CD14-positive monocyte (primary cell): ENCODE results near the gene NRSN2. TPM values are rescaled to one million over a fixed set of nuclear protein-coding genes. Genes with fewer than 3 reads are reported as not detected.

Experiments
- DNase-seq, 3 donors: peaks; one replicate each; pipeline ENCODE4 v3.0.0-alpha.2; 2011 to 2022
- H2AFZ ChIP-seq: 2 replicates; pipeline ENCODE4 v1.6.0; 2012; ENCODE audit warnings: mild to moderate bottlenecking, low read depth, low read length, inconsistent platforms; ENCODE audit not compliant: insufficient read depth, poor library complexity, severe bottlenecking
- H3K27ac ChIP-seq, 2 donors: 1 replicate in 1 of 2; 2 replicates in 1 of 2; pipeline ENCODE4 v1.5.1; 2012 to 2013; ENCODE audit warnings: low read length in 2 of 2, control low read depth in 1 of 2, inconsistent platforms in 1 of 2, low read depth in 1 of 2, mild to moderate bottlenecking in 1 of 2
- H3K27me3 ChIP-seq, 2 donors: one replicate each; pipeline versions ENCODE4 v1.6.0 to v1.6.1; 2011 to 2013; ENCODE audit warnings: low read length in 2 of 2; ENCODE audit not compliant: control insufficient read depth in 2 of 2, insufficient read depth in 2 of 2
- H3K36me3 ChIP-seq, 2 donors: replicated peaks in 1 of 2; 1 replicate in 1 of 2; 2 replicates in 1 of 2; pipeline versions ENCODE4 v1.5.1 to v1.6.1; 2012 to 2013; ENCODE audit warnings: low read length in 2 of 2, control low read depth in 1 of 2, inconsistent platforms in 1 of 2, mild to moderate bottlenecking in 1 of 2; ENCODE audit not compliant: insufficient read depth in 2 of 2, control insufficient read depth in 1 of 2
- H3K4me1 ChIP-seq, 2 donors: 1 replicate in 1 of 2; 2 replicates in 1 of 2; pipeline versions ENCODE4 v1.5.1 to v1.6.1; 2012 to 2013; ENCODE audit warnings: low read length in 2 of 2, control low read depth in 1 of 2, inconsistent platforms in 1 of 2, mild to moderate bottlenecking in 1 of 2, moderate library complexity in 1 of 2; ENCODE audit not compliant: insufficient read depth in 2 of 2, control insufficient read depth in 1 of 2
- H3K4me2 ChIP-seq: replicated peaks from 2 replicates; pipeline ENCODE3; 2012; ENCODE audit warnings: low read length, moderate library complexity, mild to moderate bottlenecking; ENCODE audit not compliant: poor library complexity, severe bottlenecking; ENCODE audit errors: extremely low read depth
- H3K4me3 ChIP-seq, 3 experiments: fragments of 200-600 bp in 1 of 3; sonication (generic) in 1 of 3; replicated peaks in 1 of 3; 1 replicate in 2 of 3; 2 replicates in 1 of 3; pipeline ENCODE4 v1.5.1; 2011 to 2013; ENCODE audit warnings: low read length in 3 of 3, mild to moderate bottlenecking in 3 of 3, control low read depth in 2 of 3, low read depth in 2 of 3, inconsistent platforms in 1 of 3, moderate library complexity in 1 of 3
- H3K79me2 ChIP-seq: 2 replicates; pipeline ENCODE4 v1.6.0; 2012; ENCODE audit warnings: mild to moderate bottlenecking, control low read depth, inconsistent platforms, low read length, moderate library complexity; ENCODE audit not compliant: insufficient read depth
- H3K9ac ChIP-seq: 2 replicates; pipeline ENCODE4 v1.6.0; 2017; ENCODE audit warnings: low read length, mild to moderate bottlenecking; ENCODE audit not compliant: insufficient read depth, poor library complexity, severe bottlenecking
- H3K9me3 ChIP-seq, 2 donors: replicated peaks in 1 of 2; 1 replicate in 1 of 2; 2 replicates in 1 of 2; pipeline versions ENCODE4 v1.5.1 to v1.6.1; 2012 to 2013; ENCODE audit warnings: low read length in 2 of 2, control low read depth in 1 of 2; ENCODE audit not compliant: control insufficient read depth in 1 of 2, insufficient read depth in 1 of 2
- H4K20me1 ChIP-seq: 2 replicates; pipeline ENCODE4 v1.6.0; 2012; ENCODE audit warnings: mild to moderate bottlenecking, low read length, control low read depth, moderate library complexity; ENCODE audit not compliant: insufficient read depth
- H3K27ac Mint-ChIP-seq, 7 donors: one replicate each; pipeline ENCODE4 v1.8.0; 2020; ENCODE audit warnings: mild to moderate bottlenecking in 7 of 7, mixed read lengths in 7 of 7, moderate library complexity in 6 of 7, inconsistent platforms in 2 of 7
- H3K27me3 Mint-ChIP-seq, 3 donors: one replicate each; pipeline ENCODE4 v1.8.0; 2021 to 2022; ENCODE audit warnings: low read depth in 3 of 3, mild to moderate bottlenecking in 3 of 3, mixed read lengths in 3 of 3, moderate library complexity in 3 of 3, inconsistent platforms in 1 of 3
- H3K36me3 Mint-ChIP-seq, 2 donors: one replicate each; pipeline ENCODE4 v1.8.0; 2020; ENCODE audit warnings: mixed read lengths in 2 of 2, inconsistent platforms in 1 of 2, mild to moderate bottlenecking in 1 of 2
- H3K4me1 Mint-ChIP-seq: one replicate; pipeline ENCODE4 v1.8.0; 2020; ENCODE audit warnings: mild to moderate bottlenecking, mixed read lengths
- H3K4me3 Mint-ChIP-seq, 2 donors: one replicate each; pipeline ENCODE4 v1.8.0; 2020; ENCODE audit warnings: mild to moderate bottlenecking in 2 of 2, mixed read lengths in 2 of 2, moderate library complexity in 1 of 2
- H3K9me3 Mint-ChIP-seq, 7 donors: one replicate each; pipeline ENCODE4 v1.8.0; 2020 to 2022; ENCODE audit warnings: mixed read lengths in 7 of 7, mild to moderate bottlenecking in 6 of 7, moderate library complexity in 6 of 7, inconsistent platforms in 2 of 7
- WGBS: methylation state at CpG from one replicate; pipeline ENCODE4 v1.1.5; 2013; ENCODE audit warnings: missing lambda C conversion rate; ENCODE audit not compliant: insufficient coverage; 5-methylcytosine and 5-hydroxymethylcytosine counted together
- intact Hi-C, 2 donors: fragments of 100-400 bp; cut with micrococcal nuclease; formaldehyde crosslinking; loops; one replicate each; pipeline versions ENCODE4 v1.15.0 to v1.15.1; 2023
- polyA plus RNA-seq, 3 donors: library from polyadenylated mRNA; depleted of rRNA in 1 of 3; unstranded in 2 of 3; stranded (reverse) in 1 of 3; fragments of 300-500 nt in 2 of 3; fragments of >200 nt in 1 of 3; fragmentation: Illumina TruSeq in 2 of 3; gene quantifications; 1 replicate in 2 of 3; 2 replicates in 1 of 3; pipeline ENCODE4 v1.2.3, GENCODE V29; 2012 to 2021
- TF ChIP-seq, protein P1 (sequence below): fragments of 200-600 bp; IDR thresholded peaks from one replicate; pipeline ENCODE4 v1.8.0; 2022; ENCODE audit warnings: antibody characterized with exemption, mild to moderate bottlenecking

NRSN2 gene
- polyA plus RNA-seq, 3 donors: 0.09 to 0.73 (median 0.56) TPM

DNA sequence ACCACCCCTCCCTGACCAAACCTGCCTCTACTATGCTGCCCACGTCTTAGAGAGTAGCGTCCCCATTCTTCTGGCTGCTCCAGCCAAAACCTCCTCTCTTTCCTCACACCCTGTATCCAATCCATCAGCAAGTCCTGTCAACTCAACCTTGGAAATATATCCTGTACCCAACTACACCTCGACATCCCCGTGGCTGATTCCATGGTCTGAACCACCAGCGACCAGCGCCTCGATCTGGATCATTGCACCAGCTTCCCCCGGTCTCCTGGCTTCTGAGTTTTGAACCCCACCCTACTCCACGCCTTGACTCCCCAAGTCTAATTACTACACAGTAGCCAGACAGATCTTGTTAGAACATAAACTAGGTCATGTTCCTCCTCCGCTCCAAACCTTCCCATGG is 9.8 kb downstream of the NRSN2 start:
- no peaks in the 10 kb centered on the region for H3K9me3 ChIP-seq
- H3K79me2 ChIP-seq: no peaks in the 10 kb centered on the region
- H3K27ac ChIP-seq: no peak overlapping the region
- H3K4me2 ChIP-seq: no peak overlapping the region
- H3K27me3 ChIP-seq: no peaks in the 10 kb centered on the region
- H3K36me3 ChIP-seq: no peaks in the 10 kb centered on the region
- no peak overlapping the region for H3K9ac ChIP-seq
- Mint-ChIP-seq H3K27ac (no peak overlapping the region), H3K36me3 (no peaks in the 10 kb centered on the region), H3K9me3 (peaks cover 0 to 4% (median 0%) of the 10 kb centered on the region in 7 donors), H3K27me3 (peaks cover 0 to 7% (median 2%) of the 10 kb centered on the region in 3 donors), H3K4me3 (no peak overlapping the region), H3K4me1 (peaks cover 7% of the 10 kb centered on the region)
- H2AFZ ChIP-seq: no peak overlapping the region
- 96% methylated on average over 10 of the region's 10 CpGs for whole genome bisulfite sequencing
- no peaks in the 10 kb centered on the region for H3K4me1 ChIP-seq
- no peaks in the 10 kb centered on the region for H4K20me1 ChIP-seq
- intact Hi-C loops: loop anchor here in 1 of 2 donors (10.0 kb wide), 1 partner anchor 48 kb away; the partner anchor contains the start of gene RBCK1
- DNase-seq: no peak
- no peak overlapping the region for H3K4me3 ChIP-seq
- TF ChIP-seq, protein P1, sequence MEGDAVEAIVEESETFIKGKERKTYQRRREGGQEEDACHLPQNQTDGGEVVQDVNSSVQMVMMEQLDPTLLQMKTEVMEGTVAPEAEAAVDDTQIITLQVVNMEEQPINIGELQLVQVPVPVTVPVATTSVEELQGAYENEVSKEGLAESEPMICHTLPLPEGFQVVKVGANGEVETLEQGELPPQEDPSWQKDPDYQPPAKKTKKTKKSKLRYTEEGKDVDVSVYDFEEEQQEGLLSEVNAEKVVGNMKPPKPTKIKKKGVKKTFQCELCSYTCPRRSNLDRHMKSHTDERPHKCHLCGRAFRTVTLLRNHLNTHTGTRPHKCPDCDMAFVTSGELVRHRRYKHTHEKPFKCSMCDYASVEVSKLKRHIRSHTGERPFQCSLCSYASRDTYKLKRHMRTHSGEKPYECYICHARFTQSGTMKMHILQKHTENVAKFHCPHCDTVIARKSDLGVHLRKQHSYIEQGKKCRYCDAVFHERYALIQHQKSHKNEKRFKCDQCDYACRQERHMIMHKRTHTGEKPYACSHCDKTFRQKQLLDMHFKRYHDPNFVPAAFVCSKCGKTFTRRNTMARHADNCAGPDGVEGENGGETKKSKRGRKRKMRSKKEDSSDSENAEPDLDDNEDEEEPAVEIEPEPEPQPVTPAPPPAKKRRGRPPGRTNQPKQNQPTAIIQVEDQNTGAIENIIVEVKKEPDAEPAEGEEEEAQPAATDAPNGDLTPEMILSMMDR: no peak

DNA sequence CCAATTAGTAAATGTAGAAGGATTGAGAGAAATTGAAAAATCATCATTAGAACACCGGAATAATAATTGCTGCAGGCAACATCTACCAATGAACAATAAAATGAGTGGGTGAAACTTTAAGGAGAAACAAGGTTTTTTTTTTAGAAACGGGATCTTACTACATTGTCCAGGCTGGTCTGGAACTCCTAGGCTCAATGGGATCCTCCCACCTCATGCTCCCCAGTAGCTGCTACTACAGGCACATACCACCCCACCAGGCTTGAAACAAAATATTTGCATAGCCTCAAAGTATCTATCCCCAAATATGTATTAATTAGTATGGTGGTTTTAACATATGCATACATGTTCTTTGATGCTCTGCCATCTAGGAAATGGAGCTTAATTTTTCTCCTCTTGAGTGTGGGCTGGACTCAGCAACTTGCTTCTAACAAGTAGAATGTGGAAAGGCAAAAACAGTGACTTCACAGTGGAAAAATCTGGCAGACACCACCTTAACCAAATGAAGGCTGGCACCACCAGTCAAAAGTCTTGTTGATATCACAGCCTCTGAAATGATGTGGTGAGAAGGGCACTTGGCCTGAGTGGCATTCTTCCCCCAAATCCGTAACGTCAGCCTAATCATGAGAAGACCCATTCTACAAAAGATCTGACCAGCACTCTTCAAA is 12.1 kb downstream of the NRSN2 start:
- Histone ChIP-seq H3K9ac (no peak overlapping the region), H3K36me3 (no peaks in the 10 kb centered on the region), H3K27me3 (no peaks in the 10 kb centered on the region), H3K9me3 (no peaks in the 10 kb centered on the region), H4K20me1 (no peaks in the 10 kb centered on the region), H3K79me2 (no peaks in the 10 kb centered on the region), H3K4me2 (no peak overlapping the region), H3K4me3 (no peak overlapping the region), H2AFZ (no peak overlapping the region), H3K27ac (no peak overlapping the region), H3K4me1 (peaks cover 17 to 19% of the 10 kb centered on the region in 2 donors)
- H3K27ac Mint-ChIP-seq: peak overlapping the region in 1 of 7 donors; percentile 40
- WGBS: no CpG with 5 or more reads among the region's 4 CpGs
- DNase-seq: no peak
- intact Hi-C loops: loop anchor here in 1 of 2 donors (10.0 kb wide), 1 partner anchor 46 kb away; the partner anchor contains the start of gene RBCK1
- H3K9me3 Mint-ChIP-seq: peaks cover 0 to 4% (median 0%) of the 10 kb centered on the region in 7 donors
- H3K27me3 Mint-ChIP-seq: peaks cover 0 to 7% (median 4%) of the 10 kb centered on the region in 3 donors
- H3K4me1 Mint-ChIP-seq: peaks cover 24% of the 10 kb centered on the region
- TF ChIP-seq, protein P1: no peak
- no peaks in the 10 kb centered on the region for H3K36me3 Mint-ChIP-seq
- no peak overlapping the region for H3K4me3 Mint-ChIP-seq
